BJ (cell line): ENCODE results near the gene PRKAA1. TPM values are rescaled to one million over a fixed set of nuclear protein-coding genes. Genes with fewer than 3 reads are reported as not detected.
"Not testable (repeated sequence)": the region's sequence is repeated elsewhere in the genome, so short reads cannot be mapped to it uniquely, and the experiment has no call there.

Experiments
- CTCF ChIA-PET: fragments of 350-600 bp; formaldehyde crosslinking; extraction: SDS; loops from one replicate; lab custom pipeline; 2021; ENCODE audit warnings: antibody characterized with exemption, inconsistent platforms; lab: Yijun Ruan, JAX
- POLR2A ChIA-PET: fragments of 300-600 bp; sonication (Branson Sonifier 250); formaldehyde crosslinking; extraction: SDS; loops from one replicate; lab custom pipeline; 2021; ENCODE audit warnings: antibody characterized with exemption; lab: Charles Lee
- DNase-seq: peaks from one replicate; pipeline ENCODE4 v3.0.0-alpha.2; 2011; ENCODE audit warnings: low read depth
- H3K27me3 ChIP-seq: 2 replicates; pipeline ENCODE4 v1.6.0; 2011; ENCODE audit warnings: low read length; ENCODE audit not compliant: control insufficient read depth, insufficient read depth
- H3K36me3 ChIP-seq: 2 replicates; pipeline ENCODE4 v1.5.1; 2011; ENCODE audit warnings: low read length; ENCODE audit not compliant: control insufficient read depth, insufficient read depth
- H3K4me3 ChIP-seq: 2 replicates; pipeline ENCODE4 v1.5.1; 2011; ENCODE audit warnings: low read depth, mild to moderate bottlenecking, control low read depth, low read length
- CTCF ChIP-seq: IDR thresholded peaks from 2 replicates; pipeline ENCODE4 v1.5.1; 2011; ENCODE audit warnings: low read depth, mild to moderate bottlenecking, control low read depth, inconsistent platforms, low read length, moderate library complexity; ENCODE audit not compliant: insufficient read depth
- polyA plus RNA-seq: library from polyadenylated mRNA; depleted of rRNA; stranded (reverse); fragments of >200 nt; gene quantifications from 2 replicates; pipeline ENCODE4 v1.2.3, GENCODE V29; 2011

The PRKAA1 gene
- polyA plus RNA-seq, 1 experiment, result 28.9 TPM

- no peak for TF ChIP-seq CTCF
- H3K27me3 ChIP-seq, result no peaks in the 10 kb centered on the region
- no peak for DNase-seq
- ChIA-PET POLR2A (no interaction called here), CTCF (interaction anchor here (0.6 to 3.7 kb wide), 8 partner anchors 19 to 1021 kb away, joined by 3 to 12 read pairs (median 4); no protein-coding TSS in a partner anchor)
- H3K36me3 ChIP-seq, result 0 out of 2 replicates have a peak, but pooled peaks cover 1% of the 10 kb centered on the region
- H3K4me3 ChIP-seq, result no peak overlapping the region
Measured at GRCh38 chr5:40735609-40736008, 62.6 kb downstream of the PRKAA1 start.

GRCh38 chr5:40734986-40735385 lies 63.2 kb downstream of the PRKAA1 start:
- TF ChIP-seq CTCF, result no peak
- ChIA-PET POLR2A (no interaction called here), CTCF (interaction anchor here (0.6 to 3.7 kb wide), 8 partner anchors 19 to 1021 kb away, joined by 3 to 12 read pairs (median 3); no protein-coding TSS in a partner anchor)
- no peak for DNase-seq
- no peak overlapping the region for H3K4me3 ChIP-seq
- 0 out of 2 replicates have a peak, but pooled peaks cover 1% of the 10 kb centered on the region for H3K36me3 ChIP-seq
- H3K27me3 ChIP-seq, result no peaks in the 10 kb centered on the region

GRCh38 chr5:40733879-40734563 lies 64.2 kb downstream of the PRKAA1 start:
- Histone ChIP-seq H3K36me3 (no peaks in the 10 kb centered on the region), H3K27me3 (no peaks in the 10 kb centered on the region), H3K4me3 (no peak overlapping the region)
- CTCF ChIA-PET, result interaction anchor here (0.7 to 3.7 kb wide), 12 partner anchors 9 to 1153 kb away, joined by 3 to 12 read pairs (median 3); partner anchors contain the start of gene TTC33
- no peak for DNase-seq
- TF ChIP-seq CTCF, result no peak
- POLR2A ChIA-PET, result no interaction called here

GRCh38 chr5:40733434-40733833 lies 64.7 kb downstream of the PRKAA1 start:
- no peak for TF ChIP-seq CTCF
- Histone ChIP-seq H3K4me3 (no peak overlapping the region), H3K27me3 (no peaks in the 10 kb centered on the region), H3K36me3 (no peaks in the 10 kb centered on the region)
- ChIA-PET CTCF (interaction anchor here (0.8 to 3.7 kb wide), 8 partner anchors 9 to 1153 kb away, joined by 3 to 12 read pairs (median 4); partner anchors contain the start of gene TTC33), POLR2A (no interaction called here)
- DNase-seq, result no peak

- CTCF ChIA-PET, H3K36me3 ChIP-seq, H3K27me3 ChIP-seq, POLR2A ChIA-PET, DNase-seq, H3K4me3 ChIP-seq: not testable (repeated sequence)
Measured at GRCh38 chr5:40722497-40722911, 75.7 kb downstream of the PRKAA1 start.
